KMS-11 (cell line): ENCODE data around the gene PLEKHG5.

ENCODE experiments used
- H2AFZ ChIP-seq: fragments of 200-600 bp; sonication (generic); 2 replicates; pipeline ENCODE4 v1.6.1; 2016; ENCODE audit warnings: antibody characterized with exemption, mixed run types, low read depth
- H3K27ac ChIP-seq: fragments of 200-600 bp; sonication (generic); 2 replicates; pipeline ENCODE4 v1.6.1; 2016; ENCODE audit warnings: mild to moderate bottlenecking, mixed run types
- H3K27me3 ChIP-seq: fragments of 200-600 bp; sonication (generic); 2 replicates; pipeline ENCODE4 v1.6.1; 2017; ENCODE audit warnings: mild to moderate bottlenecking, low read depth, mixed run types, moderate library complexity; ENCODE audit not compliant: insufficient read depth
- H3K36me3 ChIP-seq: fragments of 200-600 bp; sonication (generic); 2 replicates; pipeline ENCODE4 v1.6.1; 2017; ENCODE audit warnings: mild to moderate bottlenecking, mixed run types; ENCODE audit not compliant: insufficient read depth
- H3K4me1 ChIP-seq: fragments of 200-600 bp; sonication (generic); 2 replicates; pipeline ENCODE4 v1.6.1; 2016; ENCODE audit warnings: mild to moderate bottlenecking, low read depth, mixed run types; ENCODE audit not compliant: poor library complexity, severe bottlenecking
- H3K4me2 ChIP-seq: fragments of 200-600 bp; sonication (generic); 2 replicates; pipeline ENCODE4 v1.7.0; 2016; ENCODE audit warnings: mild to moderate bottlenecking, mixed run types
- H3K4me3 ChIP-seq: fragments of 200-600 bp; sonication (generic); IDR thresholded peaks from 2 replicates; pipeline ENCODE4 v1.6.1; 2017; ENCODE audit warnings: low read depth, low read length, mixed read lengths; ENCODE audit not compliant: insufficient read depth
- H3K79me2 ChIP-seq: fragments of 200-600 bp; sonication (generic); 2 replicates; pipeline ENCODE4 v1.6.1; 2016; ENCODE audit warnings: low read depth, mixed run types; ENCODE audit not compliant: insufficient read depth
- H3K9ac ChIP-seq: fragments of 200-600 bp; sonication (generic); 2 replicates; pipeline ENCODE4 v1.6.1; 2016; ENCODE audit warnings: mild to moderate bottlenecking, mixed run types
- H4K20me1 ChIP-seq: fragments of 200-600 bp; sonication (generic); 2 replicates; pipeline ENCODE4 v1.6.1; 2016; ENCODE audit warnings: mild to moderate bottlenecking, mixed run types; ENCODE audit not compliant: insufficient read depth
- TF ChIP-seq, protein P1 (sequence below): fragments of 200-600 bp; sonication (generic); conservative IDR thresholded peaks from 2 replicates; pipeline ENCODE4 v1.6.1; 2017; ENCODE audit warnings: low read depth, mild to moderate bottlenecking, antibody characterized with exemption, low read length, moderate library complexity, mixed read lengths

Gene PLEKHG5, protein sequence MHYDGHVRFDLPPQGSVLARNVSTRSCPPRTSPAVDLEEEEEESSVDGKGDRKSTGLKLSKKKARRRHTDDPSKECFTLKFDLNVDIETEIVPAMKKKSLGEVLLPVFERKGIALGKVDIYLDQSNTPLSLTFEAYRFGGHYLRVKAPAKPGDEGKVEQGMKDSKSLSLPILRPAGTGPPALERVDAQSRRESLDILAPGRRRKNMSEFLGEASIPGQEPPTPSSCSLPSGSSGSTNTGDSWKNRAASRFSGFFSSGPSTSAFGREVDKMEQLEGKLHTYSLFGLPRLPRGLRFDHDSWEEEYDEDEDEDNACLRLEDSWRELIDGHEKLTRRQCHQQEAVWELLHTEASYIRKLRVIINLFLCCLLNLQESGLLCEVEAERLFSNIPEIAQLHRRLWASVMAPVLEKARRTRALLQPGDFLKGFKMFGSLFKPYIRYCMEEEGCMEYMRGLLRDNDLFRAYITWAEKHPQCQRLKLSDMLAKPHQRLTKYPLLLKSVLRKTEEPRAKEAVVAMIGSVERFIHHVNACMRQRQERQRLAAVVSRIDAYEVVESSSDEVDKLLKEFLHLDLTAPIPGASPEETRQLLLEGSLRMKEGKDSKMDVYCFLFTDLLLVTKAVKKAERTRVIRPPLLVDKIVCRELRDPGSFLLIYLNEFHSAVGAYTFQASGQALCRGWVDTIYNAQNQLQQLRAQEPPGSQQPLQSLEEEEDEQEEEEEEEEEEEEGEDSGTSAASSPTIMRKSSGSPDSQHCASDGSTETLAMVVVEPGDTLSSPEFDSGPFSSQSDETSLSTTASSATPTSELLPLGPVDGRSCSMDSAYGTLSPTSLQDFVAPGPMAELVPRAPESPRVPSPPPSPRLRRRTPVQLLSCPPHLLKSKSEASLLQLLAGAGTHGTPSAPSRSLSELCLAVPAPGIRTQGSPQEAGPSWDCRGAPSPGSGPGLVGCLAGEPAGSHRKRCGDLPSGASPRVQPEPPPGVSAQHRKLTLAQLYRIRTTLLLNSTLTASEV

GRCh38 chr1:6491480-6491962 is at the start of gene PLEKHG5:
PLEKHG5 (minus strand) TSS chr1:6491667; CDS start chr1:6477571, 14,096 bp downstream.
- TF ChIP-seq, protein P1, sequence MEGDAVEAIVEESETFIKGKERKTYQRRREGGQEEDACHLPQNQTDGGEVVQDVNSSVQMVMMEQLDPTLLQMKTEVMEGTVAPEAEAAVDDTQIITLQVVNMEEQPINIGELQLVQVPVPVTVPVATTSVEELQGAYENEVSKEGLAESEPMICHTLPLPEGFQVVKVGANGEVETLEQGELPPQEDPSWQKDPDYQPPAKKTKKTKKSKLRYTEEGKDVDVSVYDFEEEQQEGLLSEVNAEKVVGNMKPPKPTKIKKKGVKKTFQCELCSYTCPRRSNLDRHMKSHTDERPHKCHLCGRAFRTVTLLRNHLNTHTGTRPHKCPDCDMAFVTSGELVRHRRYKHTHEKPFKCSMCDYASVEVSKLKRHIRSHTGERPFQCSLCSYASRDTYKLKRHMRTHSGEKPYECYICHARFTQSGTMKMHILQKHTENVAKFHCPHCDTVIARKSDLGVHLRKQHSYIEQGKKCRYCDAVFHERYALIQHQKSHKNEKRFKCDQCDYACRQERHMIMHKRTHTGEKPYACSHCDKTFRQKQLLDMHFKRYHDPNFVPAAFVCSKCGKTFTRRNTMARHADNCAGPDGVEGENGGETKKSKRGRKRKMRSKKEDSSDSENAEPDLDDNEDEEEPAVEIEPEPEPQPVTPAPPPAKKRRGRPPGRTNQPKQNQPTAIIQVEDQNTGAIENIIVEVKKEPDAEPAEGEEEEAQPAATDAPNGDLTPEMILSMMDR, result no peak

DNA sequence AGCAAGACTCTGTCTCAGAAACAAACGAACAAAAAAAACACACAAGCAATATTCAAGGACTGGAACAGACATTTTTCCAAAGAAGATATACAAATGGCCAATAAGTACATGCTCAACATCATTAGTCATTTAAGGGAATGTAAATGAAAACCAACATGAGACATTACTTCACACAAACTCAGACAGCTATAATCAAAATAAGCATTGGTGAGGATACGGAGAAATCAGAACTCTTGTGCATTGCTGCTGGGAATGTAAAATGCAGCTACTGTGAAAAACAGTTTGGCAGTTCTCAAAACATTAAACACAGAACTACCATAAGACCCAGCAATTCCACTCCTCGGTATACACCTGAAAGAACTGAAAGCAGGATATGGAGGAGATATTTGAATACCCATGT is 47.5 kb upstream of the PLEKHG5 start:
- no peak overlapping the region for H2AFZ ChIP-seq
- H3K4me1 ChIP-seq, result no peaks in the 10 kb centered on the region
- no peaks in the 10 kb centered on the region for H3K79me2 ChIP-seq
- no peak overlapping the region for H3K4me2 ChIP-seq
- TF ChIP-seq, protein P1, result no peak
- H3K27me3 ChIP-seq, result no peaks in the 10 kb centered on the region
- no peaks in the 10 kb centered on the region for H4K20me1 ChIP-seq
- H3K9ac ChIP-seq, result no peak overlapping the region
- no peak overlapping the region for H3K27ac ChIP-seq
- H3K4me3 ChIP-seq, result no peak overlapping the region
- no peaks in the 10 kb centered on the region for H3K36me3 ChIP-seq

More at GRCh38 chr1:6491480-6491962, at the start of gene PLEKHG5:
- Histone ChIP-seq H3K79me2 (no peaks in the 10 kb centered on the region), H3K36me3 (no peaks in the 10 kb centered on the region), H3K4me1 (peaks cover 10% of the 10 kb centered on the region), H3K9ac (peak within 1 kb of the TSS; percentile 63; the same call in 1 of the 2 replicates), H2AFZ (peak within 1 kb of the TSS; percentile 97), H3K27me3 (peaks cover 7% of the 10 kb centered on the region; the same call in 1 of the 2 replicates), H3K4me3 (peak within 1 kb of the TSS; percentile 81), H3K27ac (no peak within 1 kb of the TSS), H4K20me1 (no peaks in the 10 kb centered on the region), H3K4me2 (peak within 1 kb of the TSS; percentile 95)

DNA sequence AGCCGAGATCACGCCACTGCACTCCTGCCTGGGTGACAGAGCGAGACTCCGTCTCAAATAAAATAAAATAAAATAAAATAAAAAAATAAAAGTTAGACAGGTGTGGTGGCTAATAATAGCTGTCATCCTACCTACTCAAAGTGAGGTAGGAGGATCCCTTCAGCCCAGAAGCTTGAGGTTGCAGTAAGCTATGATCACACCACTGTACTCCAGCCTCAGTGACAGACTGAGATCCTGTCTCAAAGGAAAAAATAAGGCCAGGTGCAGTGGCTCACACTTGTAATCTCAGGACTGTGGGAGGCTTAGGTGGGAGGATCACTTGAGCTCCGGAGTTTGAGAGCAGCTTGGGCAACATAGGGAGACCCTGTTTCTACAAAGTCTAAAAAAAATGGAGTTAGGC is 44.8 kb upstream of the PLEKHG5 start:
- Histone ChIP-seq H3K27ac (no peak overlapping the region), H3K27me3 (no peaks in the 10 kb centered on the region), H3K4me3 (no peak overlapping the region), H4K20me1 (no peaks in the 10 kb centered on the region), H2AFZ (no peak overlapping the region), H3K36me3 (peaks cover 12% of the 10 kb centered on the region; the same call in 1 of the 2 replicates), H3K4me1 (no peaks in the 10 kb centered on the region), H3K79me2 (no peaks in the 10 kb centered on the region), H3K4me2 (no peak overlapping the region), H3K9ac (no peak overlapping the region)
- TF ChIP-seq, protein P1, result no peak

GRCh38 chr1:6535214-6535613 is 43.7 kb upstream of the PLEKHG5 start:
- no peak overlapping the region for H3K9ac ChIP-seq
- H3K4me3 ChIP-seq, result no peak overlapping the region
- H3K27me3 ChIP-seq, result no peaks in the 10 kb centered on the region
- H2AFZ ChIP-seq, result no peak overlapping the region
- TF ChIP-seq, protein P1, result no peak
- H3K4me1 ChIP-seq, result no peaks in the 10 kb centered on the region
- H3K27ac ChIP-seq, result no peak overlapping the region
- H4K20me1 ChIP-seq, result no peaks in the 10 kb centered on the region
- H3K4me2 ChIP-seq, result no peak overlapping the region
- H3K79me2 ChIP-seq, result no peaks in the 10 kb centered on the region
- H3K36me3 ChIP-seq, result peaks cover 17% of the 10 kb centered on the region; the same call in 1 of the 2 replicates
